COLO668 (cell line): ENCODE results near the gene FAM120C.

Experiments
- DNase-seq: peaks from one replicate; lab custom pipeline; 2025; ENCODE audit not compliant: unreplicated experiment; lab: John Stamatoyannopoulos, UW

The FAM120C gene

GRCh38 chrX:54182864-54183613 is at the start of gene FAM120C:
Gene FAM120C (minus strand): TSS chrX:54183254. CDS start chrX:54183198, 56 bp downstream.
- DNase-seq = peak; percentile 78

- no peak for DNase-seq
These were observed 47.5 kb upstream of the FAM120C start for GRCh38 chrX:54230435-54231148.

DNA sequence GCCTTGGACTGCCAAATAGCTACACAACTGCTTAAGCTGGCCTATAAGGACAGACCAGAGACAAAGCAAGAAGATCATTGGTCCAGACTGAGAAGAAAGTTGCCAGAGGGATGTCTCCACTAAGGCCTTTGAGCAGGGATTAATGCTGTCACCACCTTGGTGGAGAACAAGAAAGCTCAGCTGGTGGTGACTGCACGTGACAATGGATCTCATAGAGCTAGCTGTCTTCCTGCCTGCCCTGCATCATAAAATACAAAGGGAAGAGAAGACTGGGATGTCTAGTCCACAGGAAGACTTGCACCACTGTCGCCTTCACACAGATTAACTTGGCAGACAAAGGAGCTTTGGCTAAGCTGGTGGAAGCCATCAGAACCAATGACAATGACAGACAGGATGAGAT is 40.5 kb upstream of the FAM120C start:
- peak; percentile 2 for DNase-seq

DNA sequence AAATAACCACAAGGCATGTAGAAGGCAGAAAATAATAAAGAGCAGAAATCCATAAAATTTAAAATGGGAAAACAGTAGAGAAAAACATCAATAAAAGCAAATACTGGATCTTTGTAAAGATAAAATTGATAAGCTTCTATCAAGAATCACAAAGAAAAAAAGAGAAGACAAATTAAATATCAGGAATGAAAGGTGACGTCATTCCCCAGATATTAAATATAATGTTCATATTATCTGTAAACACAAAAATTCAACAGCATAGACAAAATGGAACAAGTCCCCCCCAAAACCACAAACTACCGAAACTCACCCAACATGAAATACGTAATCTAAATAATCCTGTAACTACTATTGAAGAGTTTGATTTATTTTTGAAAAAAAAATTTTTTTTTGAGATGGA is 30.5 kb upstream of the FAM120C start:
- DNase-seq = no peak

DNA sequence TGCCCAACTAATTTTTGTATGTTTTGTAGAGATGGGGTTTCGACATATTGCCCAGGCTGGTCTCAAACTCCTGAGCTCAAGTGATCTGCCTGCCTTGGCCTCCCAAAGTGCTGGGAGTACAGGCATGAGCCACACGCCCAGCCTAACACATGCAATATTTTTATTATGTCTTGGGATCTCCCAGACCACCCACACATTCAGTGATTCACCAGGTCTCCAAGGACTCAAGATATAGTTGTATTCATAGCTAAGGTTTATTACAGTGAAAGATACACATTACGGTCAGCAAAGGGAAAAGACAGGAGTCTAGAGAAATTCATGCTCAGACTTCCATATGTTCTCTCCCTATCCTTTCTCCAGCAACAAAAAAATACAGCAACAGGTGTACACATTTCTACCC is 25.5 kb upstream of the FAM120C start:
- no peak for DNase-seq

GRCh38 chrX:54198262-54198661 is 15.2 kb upstream of the FAM120C start:
- no peak for DNase-seq

DNA sequence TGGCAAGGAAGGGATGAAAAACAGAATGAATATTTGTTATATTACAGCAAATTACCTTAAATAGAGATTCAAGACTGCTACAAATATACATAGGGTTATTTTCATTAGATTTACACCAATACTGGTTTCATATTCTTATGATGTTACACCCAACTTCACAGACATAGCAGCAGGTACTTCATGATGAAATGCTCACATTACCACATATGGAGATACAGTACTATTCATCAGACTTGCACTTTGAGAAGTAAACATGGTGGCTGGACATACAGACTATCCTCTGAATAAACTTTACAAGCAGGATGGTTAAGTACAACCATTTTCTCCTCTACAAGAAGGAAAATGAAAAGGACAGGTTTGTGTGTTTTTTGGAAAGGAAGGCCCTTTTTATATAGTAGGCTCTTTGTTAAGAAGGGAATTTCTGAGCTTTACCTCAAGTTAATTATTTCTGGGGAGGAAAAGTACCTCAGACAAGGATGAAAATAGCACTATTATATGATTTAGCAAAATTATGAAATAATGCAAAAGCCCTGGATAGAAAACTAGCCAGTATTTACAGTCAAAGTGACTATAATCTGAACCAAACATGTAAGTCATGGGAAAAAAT is 12.0 kb upstream of the FAM120C start:
- no peak for DNase-seq

- no peak for DNase-seq
These were observed 10.2 kb upstream of the FAM120C start for GRCh38 chrX:54193085-54193821.

DNA sequence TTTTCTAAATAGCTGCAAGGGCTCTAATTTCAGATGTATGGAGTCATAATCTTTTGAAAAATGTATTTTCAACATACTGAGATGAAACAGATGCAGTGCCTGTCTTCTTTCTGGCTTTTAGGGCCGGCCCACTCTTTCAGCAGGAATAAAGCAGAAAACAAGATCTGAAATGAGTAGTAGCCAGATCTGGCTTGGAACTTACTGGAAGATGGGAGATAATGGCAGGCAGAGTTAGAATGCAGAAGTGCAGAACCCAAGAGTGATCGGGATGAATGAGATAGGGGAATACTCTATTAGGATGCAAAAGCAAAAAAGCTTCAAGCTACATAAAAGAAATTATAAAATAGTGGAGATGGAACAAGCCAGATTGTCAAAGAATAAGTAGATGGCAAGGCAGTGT is 1.4 kb upstream of the FAM120C start:
- DNase-seq = no peak

GRCh38 chrX:54182194-54182863 is 725 bp downstream of the FAM120C start:
- DNase-seq = peak; percentile 62

- DNase-seq = no peak
These were observed 1.7 kb downstream of the FAM120C start for GRCh38 chrX:54181202-54181953.

GRCh38 chrX:54180403-54180802 is 2.7 kb downstream of the FAM120C start:
- no peak for DNase-seq

DNA sequence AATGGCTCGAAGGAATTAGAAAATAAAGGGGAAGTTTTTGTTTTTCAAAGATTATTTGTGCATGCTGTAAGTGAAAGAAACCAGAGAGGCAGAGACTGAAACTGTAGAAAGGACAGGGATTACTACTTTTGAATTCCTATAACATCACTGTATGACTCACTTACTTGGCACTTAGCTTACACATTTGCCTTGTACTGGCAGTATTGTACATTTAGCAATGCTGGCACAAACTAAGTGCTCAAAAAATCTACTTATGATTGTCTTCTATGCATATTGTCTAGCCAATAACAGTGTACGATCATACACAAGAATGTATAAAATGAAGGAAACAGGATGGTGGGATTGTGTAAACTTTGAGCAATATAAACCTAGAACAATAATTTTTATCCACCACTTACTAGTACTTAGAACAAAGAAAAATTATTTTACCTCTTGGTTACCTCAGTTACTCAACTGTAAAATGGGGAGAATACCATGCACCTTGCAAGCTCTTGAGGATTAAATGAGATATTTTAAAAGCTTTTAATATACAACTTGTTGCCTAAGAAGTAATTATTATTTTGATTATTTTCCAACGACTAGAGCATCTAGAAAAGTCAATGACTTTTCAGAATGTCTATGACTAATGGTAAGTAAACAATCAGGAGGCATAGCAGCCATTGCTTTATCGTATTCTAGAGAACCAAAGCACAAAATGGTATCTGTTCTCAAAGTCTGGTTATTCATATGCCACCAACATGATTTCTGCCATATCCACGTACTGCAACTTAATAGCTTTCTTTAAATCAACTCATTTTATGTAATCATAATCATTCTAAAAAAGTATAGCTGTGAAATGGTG is 4.7 kb downstream of the FAM120C start:
- DNase-seq = no peak

GRCh38 chrX:54177306-54177705 is 5.7 kb downstream of the FAM120C start:
- no peak for DNase-seq

GRCh38 chrX:54173791-54174190 is 9.3 kb downstream of the FAM120C start:
- no peak for DNase-seq

DNA sequence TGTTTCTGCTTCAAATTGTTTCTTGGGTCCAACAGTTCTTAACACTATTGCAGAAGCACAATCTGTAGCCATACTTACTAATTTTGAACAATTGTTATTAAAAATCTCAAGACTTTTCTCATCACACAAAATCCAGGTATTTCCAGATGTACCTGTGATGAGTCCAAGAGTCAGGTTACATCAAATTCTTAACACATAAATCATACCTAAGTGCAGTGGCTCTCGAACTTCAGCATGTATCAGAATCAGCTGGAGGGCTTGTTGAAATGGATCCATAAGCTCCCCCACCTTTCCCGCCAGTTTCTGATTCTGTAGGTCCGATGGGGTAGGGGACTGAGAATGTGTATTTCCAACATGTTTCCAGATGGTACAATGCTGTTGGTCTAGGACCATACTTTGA is 10.6 kb downstream of the FAM120C start:
- DNase-seq = no peak

DNA sequence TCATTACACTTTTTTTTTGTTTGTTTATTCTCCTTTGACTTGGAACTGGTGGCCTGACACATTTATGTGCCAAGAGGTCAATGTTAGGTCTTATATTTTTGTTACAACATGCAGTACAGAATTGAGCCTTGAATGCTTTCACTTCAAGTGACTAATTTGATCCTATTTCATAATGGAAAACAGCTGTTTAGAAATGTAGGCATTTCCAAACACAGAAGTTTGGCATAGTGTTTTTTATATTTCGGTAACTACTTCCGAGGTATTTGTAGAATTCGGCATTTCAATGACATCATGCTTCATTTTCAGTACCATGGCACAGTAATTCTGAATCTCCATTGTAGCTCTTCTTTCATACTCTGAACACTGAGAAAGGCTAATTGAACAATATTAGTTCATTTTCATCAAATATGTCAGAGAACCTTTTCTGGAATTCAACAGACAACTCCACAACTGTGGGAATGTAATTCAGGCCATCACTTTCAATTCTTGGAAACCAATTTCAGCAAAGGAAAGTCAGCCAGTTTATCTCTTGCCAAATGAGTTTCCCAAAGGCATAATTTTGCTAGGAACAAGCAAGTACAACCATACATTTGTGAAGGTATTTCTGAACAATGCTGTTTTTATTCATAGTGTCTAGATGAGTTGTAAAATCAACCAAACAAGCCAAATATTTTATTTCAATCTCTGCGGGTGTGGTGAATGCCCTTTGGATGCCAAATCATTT is 11.4 kb downstream of the FAM120C start:
- no peak for DNase-seq

- DNase-seq = no peak
These were observed 12.0 kb downstream of the FAM120C start for GRCh38 chrX:54171091-54171490.

DNA sequence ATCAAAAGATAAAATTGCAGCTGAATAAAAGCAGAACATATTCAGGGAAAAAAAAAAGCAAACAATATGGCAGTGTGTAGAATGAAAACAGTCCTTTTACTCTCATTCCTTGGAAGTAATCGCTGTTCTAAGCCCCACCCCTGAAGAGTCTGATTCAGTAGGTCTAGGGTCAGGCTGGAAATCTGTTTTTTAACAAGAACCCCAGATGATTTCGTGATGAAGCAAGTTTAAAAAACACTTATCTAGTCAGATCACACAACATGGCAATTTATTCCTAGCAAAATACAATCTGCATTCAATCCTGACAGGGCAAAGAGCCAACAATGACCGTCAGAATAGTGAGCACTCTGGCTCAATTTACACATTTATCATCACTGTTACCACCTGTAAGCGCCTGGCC is 16.1 kb downstream of the FAM120C start:
- DNase-seq = no peak
